Cardiac septum (tissue), 1 donor: Measurements from ENCODE around the gene ENHO. TPM values are rescaled to one million over a fixed set of nuclear protein-coding genes. Genes with fewer than 3 reads are reported as not detected.
"Not testable (repeated sequence)": the region's sequence is repeated elsewhere in the genome, so short reads cannot be mapped to it uniquely, and the experiment has no call there.

Source experiments
- DNase-seq: peaks from one replicate; pipeline ENCODE4 v3.0.0-alpha.2; 2020; ENCODE audit warnings: low spot score
- intact Hi-C: fragments of 100-400 bp; cut with DNase I; formaldehyde crosslinking; loops from one replicate; pipeline ENCODE4 v1.14.0; 2022
- total RNA-seq: library from RNA; stranded (reverse); fragmentation: NEBNext Ultra II Directional; extraction: Animal tissue kit (Norgen Biotek cat#: 25700); gene quantifications from one replicate; pipeline ENCODE4 v1.2.1, GENCODE V29; 2021
- donor health status: DM: no; HTN: no; CAD: no.

Gene ENHO
- total RNA-seq, 1 donor from 2014 or later, result 1.3 TPM

- intact Hi-C loops, result no loop called here
- no peak for DNase-seq
These were observed 18.8 kb upstream of the ENHO start for GRCh38 chr9:34541540-34541939.

- no peak for DNase-seq
- intact Hi-C loops, result no loop called here
These were observed 18.0 kb upstream of the ENHO start for GRCh38 chr9:34540827-34541226.

DNA sequence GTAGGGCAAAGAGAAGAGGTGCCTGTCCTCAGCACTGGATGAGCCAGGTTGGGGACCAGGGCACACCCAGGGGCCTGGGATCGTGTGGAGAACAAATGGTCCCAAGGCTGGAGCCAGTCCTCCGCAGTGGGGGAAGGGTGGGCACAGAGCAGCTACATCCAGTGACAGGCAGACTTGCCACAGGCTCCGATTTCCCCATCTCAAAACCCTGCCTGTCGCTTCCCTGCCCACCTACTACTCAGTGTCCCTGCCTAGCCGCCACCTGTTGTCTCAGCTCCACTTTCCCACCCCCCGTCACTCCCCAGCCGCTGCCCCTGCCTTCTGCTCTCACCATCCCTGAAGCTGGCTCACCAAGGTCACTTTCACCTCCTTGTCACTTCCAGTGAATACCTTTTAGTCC is 13.9 kb upstream of the ENHO start:
- intact Hi-C loops, result no loop called here
- DNase-seq, result no peak

DNA sequence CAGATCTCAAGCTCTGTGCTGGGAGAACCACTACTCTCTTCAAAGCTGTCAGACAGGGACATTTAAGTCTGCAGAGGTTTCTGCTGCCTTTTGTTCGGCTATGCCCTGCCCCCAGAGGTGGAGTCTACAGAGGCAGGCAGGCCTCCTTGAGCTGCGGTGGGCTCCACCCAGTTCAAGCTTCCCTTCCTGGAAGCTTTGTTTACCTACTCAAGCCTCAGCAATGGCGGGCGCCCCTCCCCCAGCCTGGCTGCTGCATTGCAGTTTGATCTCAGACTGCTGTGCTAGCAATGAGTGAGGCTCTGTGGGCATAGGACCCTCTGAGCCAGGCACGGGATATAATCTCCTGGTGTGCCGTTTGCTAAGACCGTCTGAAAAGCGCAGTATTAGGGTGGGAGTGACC is 9.3 kb upstream of the ENHO start:
- intact Hi-C loops, DNase-seq: not testable (repeated sequence)

DNA sequence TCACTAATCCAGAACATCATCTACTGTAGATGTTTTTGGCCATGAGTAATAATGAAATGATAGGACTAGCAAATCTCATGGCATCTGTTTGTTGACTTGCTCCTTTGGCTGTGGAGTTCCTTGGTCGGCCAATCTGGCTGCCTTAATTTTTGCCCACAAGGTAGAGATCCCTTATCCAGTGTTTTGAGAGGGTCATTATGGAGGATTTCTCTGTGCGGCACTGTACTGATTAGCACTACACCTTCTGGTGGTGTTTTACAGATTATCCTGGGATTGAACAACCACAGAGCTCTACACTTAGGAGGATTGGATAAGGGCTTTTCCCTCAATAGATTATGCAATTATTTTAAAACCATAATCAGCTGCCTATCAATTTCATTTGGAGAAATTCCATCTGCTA is 3.2 kb upstream of the ENHO start:
- intact Hi-C loops, result no loop called here
- DNase-seq, result no peak

GRCh38 chr9:34524349-34524748 is 1.6 kb upstream of the ENHO start:
- peak; percentile 9 for DNase-seq
- intact Hi-C loops, result no loop called here

GRCh38 chr9:34522091-34522887 is 501 bp downstream of the ENHO start:
- no peak for DNase-seq
- intact Hi-C loops, result no loop called here

DNA sequence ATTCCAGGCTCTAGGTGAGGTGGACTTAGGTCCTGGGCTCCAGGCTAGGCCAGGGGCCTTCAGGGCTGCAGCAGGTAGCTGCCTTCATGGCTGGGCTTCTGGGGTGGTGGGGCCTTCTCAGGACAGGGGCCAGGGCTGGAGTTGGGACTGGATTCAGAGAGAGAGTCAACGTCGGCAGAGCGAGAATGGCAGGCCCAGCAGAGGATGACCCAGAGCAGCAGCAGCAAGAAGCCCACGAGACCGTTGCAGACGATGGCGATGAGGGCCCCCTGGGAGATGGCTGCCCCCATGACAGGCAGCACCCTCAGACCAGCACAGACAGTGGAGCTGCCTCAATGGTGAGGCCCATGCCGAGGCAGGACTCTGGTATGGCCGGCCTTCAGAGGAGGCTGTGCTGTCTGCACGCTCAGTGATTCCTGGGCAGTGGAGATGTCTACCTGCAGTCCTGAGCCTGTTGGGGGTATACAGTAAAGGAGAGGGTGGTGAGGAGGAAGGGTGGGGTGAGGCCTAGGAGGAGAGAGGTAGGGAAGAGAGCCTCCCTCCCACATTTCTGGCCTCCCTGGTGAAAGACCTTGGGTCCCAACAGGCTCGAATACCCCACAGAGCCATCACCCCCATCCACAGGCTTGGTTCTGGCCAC is 1.3 kb downstream of the ENHO start:
- intact Hi-C loops, result no loop called here

GRCh38 chr9:34520505-34521385 is 2.0 kb downstream of the ENHO start:
- peak; percentile 64 for DNase-seq
- intact Hi-C loops, result no loop called here

More for the DNA sequence above, 1.3 kb downstream of the ENHO start:
- DNase-seq, result peak; percentile 53

DNA sequence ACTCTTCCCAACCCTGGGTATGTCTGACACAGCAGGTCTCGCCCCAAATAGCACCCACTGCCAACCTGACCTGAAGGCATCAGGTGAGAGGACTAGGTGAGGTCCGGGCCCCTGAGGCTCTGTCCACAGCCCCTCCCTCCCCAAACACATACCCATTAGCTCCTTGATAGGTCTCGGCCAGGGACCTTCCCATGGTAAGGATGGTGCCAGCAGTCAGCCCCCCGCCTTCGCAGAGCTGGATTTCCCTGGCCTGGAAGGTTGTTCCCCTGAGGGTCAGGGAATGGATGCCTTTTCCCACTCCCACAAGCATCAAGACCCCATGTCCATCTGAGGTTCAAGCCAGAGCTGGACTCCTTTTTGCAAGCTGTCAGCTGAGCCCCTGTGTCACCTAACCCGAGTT is 2.7 kb downstream of the ENHO start:
- DNase-seq, result peak; percentile 47
- intact Hi-C loops, result no loop called here

DNA sequence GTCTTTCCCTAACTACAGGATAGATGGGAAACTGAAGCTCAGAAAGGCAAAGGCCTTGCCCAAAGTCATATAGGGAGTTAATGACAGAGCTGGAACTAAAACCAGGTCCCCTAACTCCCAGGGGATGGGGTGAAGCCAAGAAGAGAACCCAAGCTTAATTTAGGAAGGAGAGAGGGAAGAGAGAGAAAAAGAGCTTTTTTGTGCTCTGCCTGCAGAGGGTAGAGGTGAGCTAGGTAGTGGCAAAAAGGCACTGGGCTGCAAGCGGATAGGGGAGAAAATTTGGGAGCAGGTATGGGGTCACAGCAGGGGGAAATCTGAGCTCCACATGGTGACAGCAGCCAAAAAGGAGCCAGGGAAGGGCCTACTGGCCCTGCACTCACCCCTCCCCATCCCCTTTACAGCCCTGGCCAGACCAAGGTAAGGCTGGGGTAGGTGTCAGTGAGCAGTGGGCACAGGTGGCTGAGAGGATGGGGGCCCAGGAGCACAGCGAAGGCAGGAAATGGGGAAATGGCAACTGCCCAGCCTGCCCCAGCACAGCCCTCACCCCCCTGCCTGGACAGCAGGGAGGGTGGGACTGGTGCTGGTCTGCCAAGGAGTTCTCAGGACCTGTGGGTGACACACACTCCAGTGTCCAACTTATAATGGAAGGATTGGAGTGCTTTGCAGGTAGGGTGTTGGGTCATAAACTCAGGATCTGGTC is 3.3 kb downstream of the ENHO start:
- intact Hi-C loops, result no loop called here
- peak; percentile 66 for DNase-seq

DNA sequence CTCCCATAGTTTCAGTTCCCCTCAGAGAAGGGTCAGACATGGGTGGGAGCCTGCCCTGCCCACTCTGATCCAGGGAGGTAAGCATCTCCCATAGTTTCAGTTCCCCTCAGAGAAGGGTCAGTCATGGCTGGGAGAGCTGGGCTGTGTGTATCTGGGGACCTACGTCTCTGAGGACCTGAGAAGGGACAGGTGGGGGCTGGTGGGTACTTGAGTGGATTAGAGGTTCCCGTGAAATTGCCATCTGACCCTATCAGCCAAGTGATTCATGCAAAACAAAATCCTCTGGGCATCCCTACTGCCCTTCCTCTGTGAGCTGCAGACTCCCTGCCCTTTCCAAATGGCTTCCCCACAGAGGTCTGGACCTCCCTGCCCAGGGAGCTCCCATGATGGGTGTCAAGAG is 3.9 kb downstream of the ENHO start:
- peak; percentile 67 for DNase-seq
- intact Hi-C loops, result no loop called here

GRCh38 chr9:34518110-34518616 is 4.6 kb downstream of the ENHO start:
- intact Hi-C loops, result no loop called here
- DNase-seq, result no peak

DNA sequence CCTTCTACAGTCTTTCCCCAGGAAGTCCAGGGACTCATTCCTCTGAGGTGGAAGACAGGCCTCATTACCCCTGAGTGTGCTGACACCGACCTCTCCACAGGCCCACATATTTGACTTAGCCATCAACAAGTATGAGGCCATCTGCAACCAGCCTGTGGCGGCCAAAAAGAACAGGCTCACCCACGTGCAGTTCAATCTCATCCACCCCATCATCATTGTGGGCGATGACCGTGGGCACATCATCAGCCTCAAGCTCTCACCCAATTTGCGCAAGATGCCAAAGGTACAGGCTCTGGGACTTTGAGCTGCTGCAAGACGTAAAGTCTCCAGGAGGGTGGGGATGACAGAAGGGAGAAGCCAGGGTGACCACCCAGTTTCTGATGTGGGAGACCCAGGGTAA is 5.6 kb downstream of the ENHO start:
- intact Hi-C loops, result no loop called here
- DNase-seq, result peak; percentile 33

GRCh38 chr9:34515959-34516358 is 6.8 kb downstream of the ENHO start:
- intact Hi-C loops, result no loop called here
- no peak for DNase-seq

DNA sequence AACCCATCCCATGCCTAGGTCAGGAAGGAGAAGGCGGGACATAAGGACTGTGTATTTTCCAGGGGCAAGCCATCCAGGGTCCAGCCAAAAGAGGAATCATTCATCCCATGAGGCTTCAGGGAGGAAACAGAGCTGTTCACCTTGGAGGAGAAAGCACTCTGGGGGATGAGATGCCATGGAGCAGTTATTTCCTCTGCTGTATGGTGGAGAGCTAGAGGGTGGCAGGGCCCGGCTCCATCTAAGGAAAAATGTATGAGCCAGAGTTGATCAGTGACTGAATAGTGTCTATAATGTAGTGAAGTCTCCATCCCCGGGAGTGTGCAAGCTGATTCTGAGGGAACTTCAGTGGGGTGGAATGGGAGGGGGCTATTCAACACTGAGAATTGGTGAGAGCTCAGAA is 8.0 kb downstream of the ENHO start:
- DNase-seq, result peak; percentile 26
- intact Hi-C loops, result no loop called here

DNA sequence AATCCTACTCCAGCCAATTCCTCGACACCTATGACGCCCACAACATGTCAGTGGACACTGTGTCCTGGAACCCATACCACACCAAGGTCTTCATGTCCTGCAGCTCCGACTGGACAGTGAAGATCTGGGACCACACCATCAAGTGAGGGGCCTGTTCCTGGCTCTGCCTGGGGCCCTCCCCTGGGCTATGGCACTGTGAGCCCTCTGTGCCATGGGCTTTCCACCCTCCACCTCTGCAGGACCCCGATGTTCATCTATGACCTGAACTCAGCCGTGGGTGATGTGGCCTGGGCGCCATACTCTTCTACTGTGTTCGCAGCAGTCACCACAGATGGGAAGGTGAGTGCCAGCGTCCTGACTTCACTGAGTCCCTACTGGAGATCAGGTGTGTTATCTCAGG is 8.4 kb downstream of the ENHO start:
- DNase-seq, result peak; percentile 62
- intact Hi-C loops, result no loop called here

DNA sequence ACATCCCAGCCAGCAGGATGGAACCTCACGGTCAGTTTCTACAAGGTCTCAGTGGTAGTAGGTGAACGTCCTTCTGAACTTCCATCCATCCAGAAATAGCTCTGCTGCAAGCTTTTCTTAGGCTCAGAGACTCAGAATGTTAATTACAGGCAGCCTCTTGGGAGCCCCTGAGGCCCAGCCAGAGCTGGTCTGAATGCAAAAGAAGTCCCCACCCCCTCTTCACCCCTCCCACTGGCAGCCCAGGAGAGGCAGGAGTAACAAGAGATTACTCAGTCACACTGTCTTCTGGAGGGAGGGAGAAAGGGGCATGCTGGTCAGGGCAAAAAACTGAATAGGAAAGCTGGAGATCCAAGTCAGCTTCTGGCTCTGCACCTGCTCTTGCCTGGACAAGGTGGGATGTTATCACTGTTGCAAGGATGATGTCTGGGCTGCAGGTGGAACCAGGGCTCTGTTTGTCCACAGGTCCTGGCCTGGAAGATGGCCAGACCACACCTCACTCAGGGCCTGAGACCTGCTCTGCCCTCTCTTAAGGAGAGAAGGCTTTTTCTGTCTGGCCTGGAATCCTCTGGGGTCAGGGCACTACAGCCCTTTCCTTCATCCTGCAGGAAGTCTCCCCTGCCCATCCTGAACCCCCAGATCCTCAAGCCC is 9.1 kb downstream of the ENHO start:
- DNase-seq, result peak; percentile 38
- intact Hi-C loops, result no loop called here
